Measurements from ENCODE around the gene MYRIP.

- no peak for TF ChIP-seq TCF7 (IDR thresholded peaks at IDR 0.05; ENCODE audit: borderline replicate concordance)
- no peak for TF ChIP-seq MXI1 (IDR thresholded peaks at IDR 0.05; ENCODE audit: low read depth, low read length)
- TF ChIP-seq SUPT20H (IDR thresholded peaks at IDR 0.05; ENCODE audit: borderline replicate concordance, control insufficient read depth, low read depth, low read length), result no peak
- no peak for TF ChIP-seq CTCF (IDR thresholded peaks at IDR 0.05 in 2 of 3, conservative IDR thresholded peaks at IDR 0.05 in 1 of 3; ENCODE audit: control insufficient read depth in 2 of 3, extremely low read depth in 1 of 3, insufficient read depth in 1 of 3, low read depth in 3 of 3, low read length in 3 of 3)
- no peak for TF ChIP-seq TARDBP (IDR thresholded peaks at IDR 0.05; ENCODE audit: borderline replicate concordance)
Measured at GRCh38 chr3:39779511-39780230, 29.7 kb upstream of the MYRIP start.

Data from GM12878 (cell line).